ENCODE data around the gene FARP1. TPM values are rescaled to one million over a fixed set of nuclear protein-coding genes. Genes with fewer than 3 reads are reported as not detected.
A peak's percentile ranks its signal among the peaks of the same experiment; 100 is the strongest.

Gene FARP1
- total RNA-seq, 1 donor from 2014 or later: 357 TPM

DNA sequence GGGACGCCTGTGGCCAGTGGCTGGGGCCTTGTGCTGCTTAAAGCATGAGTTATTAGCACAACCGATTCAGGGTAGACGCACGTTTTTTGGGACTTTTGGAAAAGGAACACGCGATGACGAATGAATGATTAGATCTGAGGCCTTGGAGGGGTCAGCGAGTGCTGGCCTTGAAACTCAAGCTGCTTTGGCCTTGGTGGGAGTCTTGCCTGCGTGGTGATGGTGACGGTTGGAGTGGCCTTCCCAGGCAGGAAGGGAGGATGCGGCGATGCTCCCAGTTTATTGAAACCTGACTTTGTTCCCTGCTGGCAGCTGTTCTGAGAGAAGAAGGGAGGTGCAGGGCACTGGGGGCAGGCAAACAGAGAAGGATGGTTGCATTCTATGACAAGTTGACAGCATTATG, 97.2 kb downstream of the FARP1 start:
- H3K36me3 Mint-ChIP-seq (ENCODE audit: unreplicated experiment): peaks cover 10% of the 10 kb centered on the region
- H3K9me3 Mint-ChIP-seq (ENCODE audit: unreplicated experiment): no peaks in the 10 kb centered on the region
- H3K27me3 Mint-ChIP-seq (ENCODE audit: unreplicated experiment): no peaks in the 10 kb centered on the region

DNA sequence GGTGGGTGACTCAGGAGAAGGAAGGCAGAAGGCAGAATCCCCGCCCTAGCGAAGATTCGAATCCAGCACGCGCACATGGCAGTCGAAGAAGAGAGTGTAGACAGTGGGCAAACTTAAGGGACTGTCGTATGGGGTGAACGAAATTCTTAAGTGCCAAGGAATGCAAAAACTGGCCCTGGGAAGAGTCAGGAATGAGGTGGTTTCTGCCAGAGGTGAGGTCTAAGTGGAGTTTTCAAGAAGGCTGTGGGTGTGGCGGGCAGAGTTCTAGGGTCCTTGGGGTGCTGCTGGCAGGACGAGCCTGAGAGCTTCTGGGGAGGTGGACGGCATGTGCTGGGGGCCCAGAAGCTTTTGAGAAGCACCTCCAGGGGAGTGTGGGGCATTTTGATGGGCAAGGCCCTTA, 98.1 kb downstream of the FARP1 start:
- DNase-seq (ENCODE audit: extremely low spot score, unreplicated experiment): no peak
- peaks cover 10% of the 10 kb centered on the region for H3K36me3 Mint-ChIP-seq (ENCODE audit: unreplicated experiment)
- peak overlapping the region; percentile 98 for H3K27ac Mint-ChIP-seq (ENCODE audit: unreplicated experiment)
- no peaks in the 10 kb centered on the region for H3K9me3 Mint-ChIP-seq (ENCODE audit: unreplicated experiment)
- peaks cover 74% of the 10 kb centered on the region for H3K4me1 Mint-ChIP-seq (ENCODE audit: unreplicated experiment)
- H3K4me3 Mint-ChIP-seq (ENCODE audit: unreplicated experiment): no peak overlapping the region
- no peaks in the 10 kb centered on the region for H3K27me3 Mint-ChIP-seq (ENCODE audit: unreplicated experiment)
- TF ChIP-seq, protein P1, sequence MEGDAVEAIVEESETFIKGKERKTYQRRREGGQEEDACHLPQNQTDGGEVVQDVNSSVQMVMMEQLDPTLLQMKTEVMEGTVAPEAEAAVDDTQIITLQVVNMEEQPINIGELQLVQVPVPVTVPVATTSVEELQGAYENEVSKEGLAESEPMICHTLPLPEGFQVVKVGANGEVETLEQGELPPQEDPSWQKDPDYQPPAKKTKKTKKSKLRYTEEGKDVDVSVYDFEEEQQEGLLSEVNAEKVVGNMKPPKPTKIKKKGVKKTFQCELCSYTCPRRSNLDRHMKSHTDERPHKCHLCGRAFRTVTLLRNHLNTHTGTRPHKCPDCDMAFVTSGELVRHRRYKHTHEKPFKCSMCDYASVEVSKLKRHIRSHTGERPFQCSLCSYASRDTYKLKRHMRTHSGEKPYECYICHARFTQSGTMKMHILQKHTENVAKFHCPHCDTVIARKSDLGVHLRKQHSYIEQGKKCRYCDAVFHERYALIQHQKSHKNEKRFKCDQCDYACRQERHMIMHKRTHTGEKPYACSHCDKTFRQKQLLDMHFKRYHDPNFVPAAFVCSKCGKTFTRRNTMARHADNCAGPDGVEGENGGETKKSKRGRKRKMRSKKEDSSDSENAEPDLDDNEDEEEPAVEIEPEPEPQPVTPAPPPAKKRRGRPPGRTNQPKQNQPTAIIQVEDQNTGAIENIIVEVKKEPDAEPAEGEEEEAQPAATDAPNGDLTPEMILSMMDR (IDR thresholded peaks at IDR 0.05): no peak

More for the DNA sequence above, 97.2 kb downstream of the FARP1 start:
- H3K4me3 Mint-ChIP-seq (ENCODE audit: unreplicated experiment): no peak overlapping the region
- peaks cover 76% of the 10 kb centered on the region for H3K4me1 Mint-ChIP-seq (ENCODE audit: unreplicated experiment)
- TF ChIP-seq, protein P1 (IDR thresholded peaks at IDR 0.05): no peak
- H3K27ac Mint-ChIP-seq (ENCODE audit: unreplicated experiment): peak overlapping the region; percentile 98
- DNase-seq (ENCODE audit: extremely low spot score, unreplicated experiment): no peak

DNA sequence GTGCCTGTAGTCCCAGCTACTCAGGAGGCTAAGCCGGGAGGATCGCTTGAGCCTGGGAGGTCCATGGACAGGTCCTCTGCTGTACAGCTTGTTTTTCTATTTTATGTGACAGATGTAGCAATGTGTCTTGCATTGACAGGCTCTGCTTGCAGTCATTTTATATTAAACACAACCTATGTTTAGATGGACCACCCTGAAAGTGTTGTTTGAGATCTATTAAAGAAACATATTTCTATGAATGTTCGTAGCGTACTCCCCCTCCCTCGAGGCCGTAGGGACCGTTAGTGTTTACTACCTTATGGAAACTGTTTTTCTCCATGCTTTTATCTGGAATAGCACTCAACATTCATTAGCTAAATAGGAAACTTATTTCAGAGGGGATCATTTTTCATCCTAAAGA, 99.1 kb downstream of the FARP1 start:
- Mint-ChIP-seq H3K27me3 (ENCODE audit: unreplicated experiment) (no peaks in the 10 kb centered on the region), H3K9me3 (ENCODE audit: unreplicated experiment) (no peaks in the 10 kb centered on the region), H3K27ac (ENCODE audit: unreplicated experiment) (no peak overlapping the region), H3K36me3 (ENCODE audit: unreplicated experiment) (peaks cover 9% of the 10 kb centered on the region), H3K4me3 (ENCODE audit: unreplicated experiment) (no peak overlapping the region), H3K4me1 (ENCODE audit: unreplicated experiment) (peaks cover 73% of the 10 kb centered on the region)
- no peak for DNase-seq (ENCODE audit: extremely low spot score, unreplicated experiment)
- TF ChIP-seq, protein P1 (IDR thresholded peaks at IDR 0.05): no peak

DNA sequence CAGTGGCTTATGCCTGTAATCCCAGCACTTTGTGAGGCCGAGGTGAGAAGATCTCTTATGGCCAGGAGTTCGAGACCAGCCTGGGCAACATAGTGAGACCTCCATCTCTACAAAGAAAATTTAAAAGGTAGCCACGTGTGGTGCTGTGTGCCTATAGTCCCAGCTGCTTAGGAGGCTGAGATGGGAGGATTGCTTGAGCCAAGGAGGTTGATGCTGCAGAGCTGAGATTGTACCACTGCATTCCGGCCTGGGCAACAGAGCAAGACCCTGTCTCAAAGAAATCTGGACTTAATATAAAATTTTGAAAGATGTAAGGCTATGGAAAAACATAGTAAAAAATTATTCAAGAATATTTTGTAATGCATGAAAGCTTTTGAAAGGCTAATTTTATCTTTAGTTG, 99.5 kb downstream of the FARP1 start:
- Mint-ChIP-seq H3K27me3 (ENCODE audit: unreplicated experiment) (no peaks in the 10 kb centered on the region), H3K27ac (ENCODE audit: unreplicated experiment) (no peak overlapping the region), H3K4me3 (ENCODE audit: unreplicated experiment) (no peak overlapping the region), H3K36me3 (ENCODE audit: unreplicated experiment) (peaks cover 12% of the 10 kb centered on the region), H3K4me1 (ENCODE audit: unreplicated experiment) (peaks cover 72% of the 10 kb centered on the region), H3K9me3 (ENCODE audit: unreplicated experiment) (no peaks in the 10 kb centered on the region)
- TF ChIP-seq, protein P1 (IDR thresholded peaks at IDR 0.05): no peak
- no peak for DNase-seq (ENCODE audit: extremely low spot score, unreplicated experiment)

DNA sequence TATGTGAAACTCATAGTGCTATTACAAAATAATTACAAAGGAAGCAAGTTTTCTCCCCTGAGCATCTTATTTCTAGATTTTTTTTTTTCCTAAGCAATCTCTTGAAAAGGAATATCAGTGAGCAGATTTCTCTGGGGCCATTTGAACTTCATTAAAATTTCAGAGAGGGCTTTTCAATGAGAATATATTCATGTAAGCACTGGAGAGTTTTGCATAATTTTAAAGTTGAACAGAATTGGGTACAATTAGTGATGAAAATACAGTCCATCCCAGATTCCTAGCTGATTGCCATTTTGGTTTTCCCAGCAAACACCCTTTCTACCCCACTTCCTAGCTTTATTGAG, 101.0 kb downstream of the FARP1 start:
- TF ChIP-seq, protein P1 (IDR thresholded peaks at IDR 0.05): no peak
- DNase-seq (ENCODE audit: extremely low spot score, unreplicated experiment): no peak
- Mint-ChIP-seq H3K27me3 (ENCODE audit: unreplicated experiment) (no peaks in the 10 kb centered on the region), H3K4me3 (ENCODE audit: unreplicated experiment) (no peak overlapping the region), H3K27ac (ENCODE audit: unreplicated experiment) (peak overlapping the region; percentile 23), H3K4me1 (ENCODE audit: unreplicated experiment) (peaks cover 60% of the 10 kb centered on the region), H3K9me3 (ENCODE audit: unreplicated experiment) (no peaks in the 10 kb centered on the region), H3K36me3 (ENCODE audit: unreplicated experiment) (peaks cover 19% of the 10 kb centered on the region)
